ENCODE data around the gene RSL24D1. TPM values are rescaled to one million over a fixed set of nuclear protein-coding genes. Genes with fewer than 3 reads are reported as not detected.

RSL24D1 gene
- polyA plus RNA-seq, 1 of the 3 experiments (the other 2 are of a cell fraction), result 24.3 TPM

GRCh38 chr15:55194256-55194655 lies 2.5 kb downstream of the RSL24D1 start:
- peak overlapping the region; percentile 79 for H3K4me2 ChIP-seq
- H3K9ac ChIP-seq, result no peak overlapping the region
- ChIA-PET POLR2A (no interaction called here), CTCF (interaction anchor here (1.0 kb wide), 1 partner anchor 97 kb away, joined by 3 read pairs; no protein-coding TSS in a partner anchor)
- H3K4me3 ChIP-seq (ENCODE audit: low read depth in 2 of 2, low read length in 1 of 2), result peak overlapping the region in 1 of 2 experiments; percentile 82; a peak in 1 of 4 replicates
- no peaks in the 10 kb centered on the region for H3K27me3 ChIP-seq (ENCODE audit: insufficient read depth)
- peaks cover 72% of the 10 kb centered on the region for H3K79me2 ChIP-seq (ENCODE audit: insufficient read depth)
- H3K4me1 ChIP-seq (ENCODE audit: control insufficient read depth in 1 of 2, insufficient read depth in 2 of 2, low read depth in 1 of 2, low read length in 1 of 2), result peaks cover 5 to 11% of the 10 kb centered on the region in 2 experiments; a peak in 3 of 4 replicates
- H4K20me1 ChIP-seq (ENCODE audit: insufficient read depth), result peaks cover 46% of the 10 kb centered on the region
- H3F3A ChIP-seq (replicated peaks; ENCODE audit: insufficient read depth), result peaks cover 10% of the 10 kb centered on the region
- H2AFZ ChIP-seq (ENCODE audit: low read depth), result no peak overlapping the region
- no peak for TF ChIP-seq MXI1 (IDR thresholded peaks at IDR 0.05; ENCODE audit: low read depth, low read length)
- no peak for TF ChIP-seq NFIC (IDR thresholded peaks at IDR 0.05; ENCODE audit: borderline replicate concordance)
- TF ChIP-seq PBX3 (IDR thresholded peaks at IDR 0.05), result no peak
- no peak for TF ChIP-seq GATA2 (CRISPR knock-in tag; IDR thresholded peaks at IDR 0.05)
- TF ChIP-seq IRF3 (IDR thresholded peaks at IDR 0.05; ENCODE audit: low read depth, low read length), result no peak
- no peak for TF ChIP-seq RCOR1 (IDR thresholded peaks at IDR 0.05; ENCODE audit: low read length)
- TF ChIP-seq JUND (IDR thresholded peaks at IDR 0.05), result no peak
- TF ChIP-seq FOXM1 (IDR thresholded peaks at IDR 0.05; ENCODE audit: low read depth), result no peak
- no peak for TF ChIP-seq POLR2AphosphoS5 (IDR thresholded peaks at IDR 0.05; ENCODE audit: low read depth, low read length)
- TF ChIP-seq FOXJ3 (CRISPR knock-in tag; IDR thresholded peaks at IDR 0.05), result no peak
- TF ChIP-seq EZH2phosphoT487 (IDR thresholded peaks at IDR 0.05; ENCODE audit: borderline replicate concordance, low read depth), result no peak
- no peak for TF ChIP-seq TAF1 (IDR thresholded peaks at IDR 0.05; ENCODE audit: borderline replicate concordance, low read depth, low read length)
- no peak for TF ChIP-seq NRF1 (IDR thresholded peaks at IDR 0.05; ENCODE audit: low read depth, low read length)
- no peak for TF ChIP-seq RFX5 (IDR thresholded peaks at IDR 0.05; ENCODE audit: low read length)
- TF ChIP-seq GABPA (IDR thresholded peaks at IDR 0.05; ENCODE audit: low read depth), result no peak
- no peak for TF ChIP-seq SMC3 (IDR thresholded peaks at IDR 0.05; ENCODE audit: low read depth, low read length)
- TF ChIP-seq MAX (IDR thresholded peaks at IDR 0.05; ENCODE audit: low read depth), result no peak
- TF ChIP-seq CTCF (IDR thresholded peaks at IDR 0.05), result no peak
- H3K36me3 ChIP-seq (replicated peaks in 1 of 2; ENCODE audit: control insufficient read depth in 1 of 2, insufficient read depth in 2 of 2, low read length in 1 of 2), result peaks cover 38 to 41% of the 10 kb centered on the region in 2 experiments
- no peak for DNase-seq
- no peak overlapping the region; a peak in 1 of 4 replicates for H3K27ac ChIP-seq (ENCODE audit: low read depth in 2 of 2, low read length in 1 of 2)
- no peaks in the 10 kb centered on the region for H3K9me3 ChIP-seq
- H3K9me2 ChIP-seq, result no peaks in the 10 kb centered on the region
